Transverse colon (tissue), 4 donors: ENCODE measurements around the gene TMEM131L. TPM values are rescaled to one million over a fixed set of nuclear protein-coding genes. Genes with fewer than 3 reads are reported as not detected.
"Not testable (repeated sequence)": the region's sequence is repeated elsewhere in the genome, so short reads cannot be mapped to it uniquely, and the experiment has no call there.

Source experiments
- DNase-seq: peaks from one replicate; pipeline ENCODE4 v3.0.0-alpha.2; 2019
- H3K27ac ChIP-seq, 4 donors: fragments of 200-600 bp; sonication (generic); 2 replicates each; pipeline ENCODE4 v1.5.1; 2016 to 2018; ENCODE audit warnings: inconsistent platforms in 4 of 4
- H3K27me3 ChIP-seq: fragments of 200-600 bp; sonication (generic); 2 replicates; pipeline ENCODE4 v1.5.1; 2017; ENCODE audit warnings: inconsistent platforms
- H3K36me3 ChIP-seq, 4 donors: fragments of 200-600 bp; sonication (generic); 2 replicates each; pipeline ENCODE4 v1.5.1; 2017 to 2019; ENCODE audit warnings: inconsistent platforms in 4 of 4
- H3K4me1 ChIP-seq, 4 donors: fragments of 200-600 bp; sonication (generic); 2 replicates each; pipeline ENCODE4 v1.5.1; 2017 to 2020; ENCODE audit warnings: inconsistent platforms in 4 of 4
- H3K4me3 ChIP-seq, 4 donors: fragments of 200-600 bp; sonication (generic); 1 replicate in 1 of 4; 2 replicates in 3 of 4; pipeline versions ENCODE4 v1.5.1 to v1.6.1; 2017 to 2019; ENCODE audit warnings: inconsistent platforms in 4 of 4
- H3K9me3 ChIP-seq, 2 donors: fragments of 200-600 bp; sonication (generic); 2 replicates each; pipeline ENCODE4 v1.5.1; 2017 to 2019; ENCODE audit warnings: inconsistent platforms in 2 of 2
- EP300 ChIP-seq: sonication (generic); formaldehyde crosslinking; IDR thresholded peaks from one replicate; pipeline ENCODE4 v1.6.1; 2017; ENCODE audit warnings: antibody characterized with exemption, low read depth
- POLR2A ChIP-seq: fragments of 450-650 bp; IDR thresholded peaks from one replicate; pipeline ENCODE4 v1.6.1; 2016; ENCODE audit warnings: antibody characterized with exemption, mild to moderate bottlenecking, moderate library complexity
- POLR2AphosphoS5 ChIP-seq, 3 donors: sonication (generic); formaldehyde crosslinking; IDR thresholded peaks; one replicate each; pipeline ENCODE4 v1.6.1; 2016; ENCODE audit warnings: antibody characterized with exemption in 3 of 3
- WGBS, 2 donors: methylation state at CpG; one replicate each; pipeline ENCODE4 v1.1.5; 2018; ENCODE audit warnings: low coverage in 1 of 2; 5-methylcytosine and 5-hydroxymethylcytosine counted together
- in situ Hi-C, 4 donors: fragments of 200-750 bp; cut with MboI; loops; one replicate each; pipeline versions ENCODE4 v1.15.0 to v1.15.1; 2017; ENCODE audit warnings: low sequenced_read_pairs in 3 of 4, low pct_ligation_motif_present in 1 of 4, low pct_unique_long_range_greater_than_20kb in 1 of 4
- intact Hi-C: fragments of 100-400 bp; cut with DNase I; formaldehyde crosslinking; loops from one replicate; pipeline ENCODE4 v1.15.1; 2023; ENCODE audit warnings: low total_unique reads
- total RNA-seq, 4 donors: library from RNA; depleted of rRNA; stranded (reverse); fragments of >200 nt; gene quantifications; one replicate each; pipeline ENCODE4 v1.1.0, GENCODE V29; 2016
- TF ChIP-seq, protein P1 (sequence below), 5 experiments: fragments of 200-600 bp in 3 of 5; fragments of 450-650 bp in 2 of 5; sonication (generic) in 3 of 5; IDR thresholded peaks; 1 replicate in 2 of 5; 2 replicates in 3 of 5; pipeline ENCODE4 v1.5.1; 2016 to 2017; ENCODE audit warnings: antibody characterized with exemption in 5 of 5, inconsistent platforms in 3 of 5, mild to moderate bottlenecking in 2 of 5, moderate library complexity in 1 of 5

TMEM131L gene, protein sequence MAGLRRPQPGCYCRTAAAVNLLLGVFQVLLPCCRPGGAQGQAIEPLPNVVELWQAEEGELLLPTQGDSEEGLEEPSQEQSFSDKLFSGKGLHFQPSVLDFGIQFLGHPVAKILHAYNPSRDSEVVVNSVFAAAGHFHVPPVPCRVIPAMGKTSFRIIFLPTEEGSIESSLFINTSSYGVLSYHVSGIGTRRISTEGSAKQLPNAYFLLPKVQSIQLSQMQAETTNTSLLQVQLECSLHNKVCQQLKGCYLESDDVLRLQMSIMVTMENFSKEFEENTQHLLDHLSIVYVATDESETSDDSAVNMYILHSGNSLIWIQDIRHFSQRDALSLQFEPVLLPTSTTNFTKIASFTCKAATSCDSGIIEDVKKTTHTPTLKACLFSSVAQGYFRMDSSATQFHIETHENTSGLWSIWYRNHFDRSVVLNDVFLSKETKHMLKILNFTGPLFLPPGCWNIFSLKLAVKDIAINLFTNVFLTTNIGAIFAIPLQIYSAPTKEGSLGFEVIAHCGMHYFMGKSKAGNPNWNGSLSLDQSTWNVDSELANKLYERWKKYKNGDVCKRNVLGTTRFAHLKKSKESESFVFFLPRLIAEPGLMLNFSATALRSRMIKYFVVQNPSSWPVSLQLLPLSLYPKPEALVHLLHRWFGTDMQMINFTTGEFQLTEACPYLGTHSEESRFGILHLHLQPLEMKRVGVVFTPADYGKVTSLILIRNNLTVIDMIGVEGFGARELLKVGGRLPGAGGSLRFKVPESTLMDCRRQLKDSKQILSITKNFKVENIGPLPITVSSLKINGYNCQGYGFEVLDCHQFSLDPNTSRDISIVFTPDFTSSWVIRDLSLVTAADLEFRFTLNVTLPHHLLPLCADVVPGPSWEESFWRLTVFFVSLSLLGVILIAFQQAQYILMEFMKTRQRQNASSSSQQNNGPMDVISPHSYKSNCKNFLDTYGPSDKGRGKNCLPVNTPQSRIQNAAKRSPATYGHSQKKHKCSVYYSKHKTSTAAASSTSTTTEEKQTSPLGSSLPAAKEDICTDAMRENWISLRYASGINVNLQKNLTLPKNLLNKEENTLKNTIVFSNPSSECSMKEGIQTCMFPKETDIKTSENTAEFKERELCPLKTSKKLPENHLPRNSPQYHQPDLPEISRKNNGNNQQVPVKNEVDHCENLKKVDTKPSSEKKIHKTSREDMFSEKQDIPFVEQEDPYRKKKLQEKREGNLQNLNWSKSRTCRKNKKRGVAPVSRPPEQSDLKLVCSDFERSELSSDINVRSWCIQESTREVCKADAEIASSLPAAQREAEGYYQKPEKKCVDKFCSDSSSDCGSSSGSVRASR (N-terminal part only)
- total RNA-seq: 10 to 100 TPM in 2 of 4 donors, 1 to 10 TPM in 2; 5.2 to 14.8 (median 8.3) TPM

DNA sequence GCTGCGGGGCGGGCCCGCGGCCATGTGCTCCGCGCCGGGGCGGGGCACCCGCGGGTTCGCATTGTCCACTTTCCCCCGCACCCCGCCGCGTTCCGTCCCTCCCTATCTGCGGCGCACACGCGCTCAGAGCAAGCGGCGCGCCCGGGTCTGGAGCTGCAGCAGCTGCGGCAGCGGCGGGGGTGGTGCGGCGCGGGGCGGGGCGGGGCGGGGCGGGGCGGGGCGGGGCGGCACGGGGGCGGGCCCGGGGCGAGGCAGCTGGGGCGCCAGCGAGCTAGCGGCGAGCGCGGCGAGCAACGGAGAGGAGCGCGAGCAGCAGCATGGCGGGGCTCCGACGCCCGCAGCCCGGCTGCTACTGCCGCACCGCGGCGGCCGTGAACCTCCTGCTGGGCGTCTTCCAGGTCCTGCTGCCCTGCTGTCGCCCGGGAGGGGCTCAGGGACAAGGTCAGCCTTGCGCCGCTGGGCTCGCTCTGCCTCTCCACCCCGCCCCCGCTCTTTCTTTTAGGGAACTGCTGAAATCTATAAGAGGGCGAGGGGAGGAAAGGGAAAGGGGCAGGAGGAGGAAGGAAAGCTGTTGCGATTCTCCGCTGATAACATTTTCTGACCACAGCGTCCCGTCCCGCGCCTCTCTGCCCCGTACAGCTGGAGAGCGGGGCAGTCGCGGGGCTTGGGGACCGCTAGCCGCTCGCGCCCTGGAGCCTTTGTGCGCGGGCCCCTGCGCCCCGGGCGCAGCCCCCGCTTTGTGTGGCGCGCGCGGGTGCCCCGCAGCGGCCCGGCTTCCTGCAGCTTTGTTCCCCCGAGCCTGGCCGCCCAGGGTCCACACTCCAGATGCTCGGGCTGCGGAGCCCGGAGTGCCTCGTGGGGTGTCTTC, at the start of gene TMEM131L:
Gene TMEM131L, plus strand, starts transcription at position 280 of the 868 bp plus-strand sequence. Its CDS starts 38 bp downstream, at position 318.
- intact Hi-C loops: no loop called here
- DNase-seq: peak; percentile 72
- peak within 1 kb of the TSS; percentile 86 to 93 (median 90) for H3K27ac ChIP-seq
- peaks cover 8 to 50% (median 42%) of the 10 kb centered on the region in 4 donors for H3K4me1 ChIP-seq
- no peaks in the 10 kb centered on the region for H3K27me3 ChIP-seq
- peak within 1 kb of the TSS; percentile 81 to 93 (median 88) for H3K4me3 ChIP-seq
- no peaks in the 10 kb centered on the region for H3K9me3 ChIP-seq
- in situ Hi-C loops: no loop called here
- TF ChIP-seq POLR2AphosphoS5 (IDR thresholded peaks at IDR 0.05): peak; percentile 50 to 76 (median 68)
- TF ChIP-seq EP300: no peak
- TF ChIP-seq, protein P1, sequence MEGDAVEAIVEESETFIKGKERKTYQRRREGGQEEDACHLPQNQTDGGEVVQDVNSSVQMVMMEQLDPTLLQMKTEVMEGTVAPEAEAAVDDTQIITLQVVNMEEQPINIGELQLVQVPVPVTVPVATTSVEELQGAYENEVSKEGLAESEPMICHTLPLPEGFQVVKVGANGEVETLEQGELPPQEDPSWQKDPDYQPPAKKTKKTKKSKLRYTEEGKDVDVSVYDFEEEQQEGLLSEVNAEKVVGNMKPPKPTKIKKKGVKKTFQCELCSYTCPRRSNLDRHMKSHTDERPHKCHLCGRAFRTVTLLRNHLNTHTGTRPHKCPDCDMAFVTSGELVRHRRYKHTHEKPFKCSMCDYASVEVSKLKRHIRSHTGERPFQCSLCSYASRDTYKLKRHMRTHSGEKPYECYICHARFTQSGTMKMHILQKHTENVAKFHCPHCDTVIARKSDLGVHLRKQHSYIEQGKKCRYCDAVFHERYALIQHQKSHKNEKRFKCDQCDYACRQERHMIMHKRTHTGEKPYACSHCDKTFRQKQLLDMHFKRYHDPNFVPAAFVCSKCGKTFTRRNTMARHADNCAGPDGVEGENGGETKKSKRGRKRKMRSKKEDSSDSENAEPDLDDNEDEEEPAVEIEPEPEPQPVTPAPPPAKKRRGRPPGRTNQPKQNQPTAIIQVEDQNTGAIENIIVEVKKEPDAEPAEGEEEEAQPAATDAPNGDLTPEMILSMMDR (IDR thresholded peaks at IDR 0.05): peak in 2 of 5 experiments; percentile 1 to 12
- peak; percentile 60 for TF ChIP-seq POLR2A
- no peaks in the 10 kb centered on the region for H3K36me3 ChIP-seq
- WGBS, 2 donors: 0% methylated on average over 46 of the region's 103 CpGs; no CpG with 5 or more reads in 1 of the 2 donors

DNA sequence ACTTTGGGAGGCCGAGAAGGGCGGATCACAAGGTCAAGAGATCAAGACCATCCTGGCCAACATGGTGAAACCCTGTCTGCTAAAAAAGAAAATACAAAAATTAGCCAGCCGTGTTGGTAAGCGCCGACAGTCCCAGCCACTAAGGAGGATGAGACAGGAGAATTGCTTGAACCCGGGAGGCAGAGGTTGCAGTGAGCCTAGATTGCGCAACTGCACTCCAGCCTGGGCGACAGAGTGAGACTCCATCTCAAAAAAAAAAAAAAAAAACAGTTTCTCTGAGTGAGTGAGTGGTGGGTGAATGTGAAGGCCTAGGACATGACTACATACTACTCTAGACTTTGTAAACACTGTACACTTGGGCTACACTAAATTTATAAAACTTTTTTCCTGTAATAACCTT, 49.7 kb upstream of the TMEM131L start:
- H3K36me3 ChIP-seq, H3K27ac ChIP-seq, intact Hi-C loops, H3K9me3 ChIP-seq, in situ Hi-C loops, H3K27me3 ChIP-seq, H3K4me1 ChIP-seq, DNase-seq, H3K4me3 ChIP-seq: not testable (repeated sequence)
- WGBS, 2 donors: 75% methylated on average over 8 of the region's 8 CpGs; no CpG with 5 or more reads in 1 of the 2 donors

DNA sequence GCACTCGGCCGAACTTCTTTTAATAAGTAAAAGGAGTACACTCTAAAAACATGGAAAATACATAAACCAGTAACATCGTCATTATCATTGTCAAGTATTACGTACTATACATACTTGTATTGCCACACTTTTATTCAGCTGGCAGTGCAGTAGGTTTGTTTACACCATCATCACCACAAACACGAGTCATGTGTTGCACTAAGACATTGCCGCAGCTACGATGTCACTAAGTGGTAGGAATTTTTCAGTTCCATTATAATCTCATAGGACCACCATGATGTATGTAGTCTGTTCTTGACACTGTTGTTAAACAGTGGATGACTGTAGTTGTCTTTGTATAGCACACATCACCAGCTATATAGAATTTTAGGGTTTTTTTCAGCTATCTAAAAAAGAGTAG, 48.0 kb upstream of the TMEM131L start:
- Histone ChIP-seq H3K36me3 (no peaks in the 10 kb centered on the region), H3K27ac (no peak overlapping the region), H3K27me3 (no peaks in the 10 kb centered on the region), H3K9me3 (no peaks in the 10 kb centered on the region), H3K4me3 (no peak overlapping the region), H3K4me1 (no peaks in the 10 kb centered on the region)
- intact Hi-C loops (no loop called here), in situ Hi-C loops (no loop called here)
- no peak for DNase-seq
- 90% methylated on average over 7 of the region's 7 CpGs; no CpG with 5 or more reads in 1 of the 2 donors for WGBS, 2 donors
- TF ChIP-seq POLR2A (no peak), POLR2AphosphoS5 (IDR thresholded peaks at IDR 0.05) (no peak), EP300 (no peak)
- TF ChIP-seq, protein P1 (IDR thresholded peaks at IDR 0.05): no peak

DNA sequence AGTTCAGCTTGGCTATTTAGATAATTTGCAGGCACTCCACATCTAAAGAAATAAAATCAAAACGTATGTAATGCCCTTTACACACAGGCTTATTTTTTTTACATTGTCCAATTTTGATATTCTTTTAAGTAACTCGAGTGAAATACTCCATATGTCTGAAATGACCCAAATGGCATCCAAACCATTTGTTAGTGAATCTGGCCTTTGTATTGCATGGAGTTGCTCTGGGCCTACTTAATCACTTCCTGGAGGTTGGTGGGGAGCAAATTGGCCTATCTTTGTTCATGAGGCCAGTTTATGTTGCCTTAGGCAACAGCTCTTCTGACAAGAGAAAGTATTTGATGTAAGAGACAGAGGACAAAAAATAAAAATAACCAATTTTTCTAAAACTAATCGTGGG, 47.6 kb upstream of the TMEM131L start:
- in situ Hi-C loops: no loop called here
- Histone ChIP-seq H3K36me3 (no peaks in the 10 kb centered on the region), H3K4me3 (no peak overlapping the region), H3K27ac (no peak overlapping the region), H3K27me3 (no peaks in the 10 kb centered on the region), H3K9me3 (no peaks in the 10 kb centered on the region), H3K4me1 (no peaks in the 10 kb centered on the region)
- WGBS, 2 donors: 68 to 75% methylated on average over 3 of the region's 3 CpGs
- no peak for DNase-seq
- TF ChIP-seq POLR2A (no peak), EP300 (no peak), POLR2AphosphoS5 (IDR thresholded peaks at IDR 0.05) (no peak)
- TF ChIP-seq, protein P1 (IDR thresholded peaks at IDR 0.05): no peak
- intact Hi-C loops: no loop called here
